NOMO-1 treated with dmso at 0.1 percent for 144 hours (cell line): ENCODE results near the gene FAM98C.
A peak's percentile ranks its signal among the peaks of the same experiment; 100 is the strongest.
"Not testable (repeated sequence)": the region's sequence is repeated elsewhere in the genome, so short reads cannot be mapped to it uniquely, and the experiment has no call there.

ENCODE experiments used
- DNase-seq: peaks from one replicate; lab custom pipeline; 2025; ENCODE audit not compliant: unreplicated experiment; lab: John Stamatoyannopoulos, UW

FAM98C gene

DNA sequence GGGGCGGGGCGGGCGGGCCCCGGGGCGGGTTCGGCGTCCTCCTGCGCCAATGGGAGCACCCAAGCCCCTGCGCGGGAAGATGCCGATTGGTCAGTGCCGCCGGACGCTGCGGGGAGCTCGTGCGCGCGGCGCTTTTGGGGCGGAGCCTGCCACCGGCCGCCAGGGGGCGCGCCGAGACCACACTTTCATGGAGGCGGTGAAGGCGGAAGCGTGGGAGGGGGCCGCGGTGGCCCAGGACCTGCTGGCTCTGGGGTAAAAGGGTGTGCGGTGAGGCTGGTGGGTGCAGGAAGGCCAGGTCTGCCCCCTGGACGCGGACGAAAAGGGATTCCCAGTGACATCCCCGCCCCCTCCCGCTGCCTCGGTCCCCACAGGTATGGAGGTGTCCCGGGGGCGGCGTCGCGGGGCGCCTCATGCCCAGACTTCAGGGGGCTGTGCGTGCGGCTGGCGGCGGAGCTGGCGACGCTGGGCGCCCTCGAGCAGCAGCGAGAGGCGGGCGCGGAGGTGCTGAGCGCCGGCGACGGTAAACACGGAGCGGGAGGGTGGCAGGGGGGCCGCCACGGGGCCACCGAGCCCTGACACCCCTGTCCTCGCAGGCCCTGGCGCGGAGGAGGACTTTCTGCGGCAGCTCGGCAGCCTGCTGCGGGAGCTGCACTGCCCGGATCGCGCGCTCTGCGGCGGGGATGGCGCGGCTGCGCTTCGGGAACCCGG lies at the start of gene FAM98C:
FAM98C (plus strand) TSS at position 127 of the 708 bp plus-strand sequence; CDS start at position 188, 61 bp downstream.
- DNase-seq: peak; percentile 95

GRCh38 chr19:38355728-38356725 lies 46.9 kb upstream of the FAM98C start:
- DNase-seq: no peak

DNA sequence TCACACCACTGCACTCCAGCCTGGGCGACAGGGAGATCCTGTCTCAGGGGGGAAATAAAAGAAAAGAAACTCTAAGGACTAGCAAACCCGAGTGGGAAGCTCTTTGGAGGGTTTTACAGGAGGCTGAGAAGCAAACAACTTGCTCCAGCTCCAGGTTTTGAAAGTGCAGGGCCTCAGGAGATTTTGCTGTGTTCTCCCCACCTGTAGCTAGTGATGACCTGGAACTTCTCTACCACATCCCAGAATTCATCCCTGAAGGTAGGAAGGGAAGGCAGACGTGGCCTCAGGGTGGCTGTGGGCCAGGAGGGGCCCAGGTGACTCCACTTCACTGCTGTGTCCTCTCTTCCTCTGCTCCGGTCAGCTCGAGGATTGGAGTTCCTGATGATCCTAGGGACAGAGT lies 44.8 kb upstream of the FAM98C start:
- no peak for DNase-seq

- DNase-seq: no peak
Observed at GRCh38 chr19:38359242-38360021, 43.5 kb upstream of the FAM98C start.

- DNase-seq: no peak
Observed at GRCh38 chr19:38360351-38360750, 42.5 kb upstream of the FAM98C start.

DNA sequence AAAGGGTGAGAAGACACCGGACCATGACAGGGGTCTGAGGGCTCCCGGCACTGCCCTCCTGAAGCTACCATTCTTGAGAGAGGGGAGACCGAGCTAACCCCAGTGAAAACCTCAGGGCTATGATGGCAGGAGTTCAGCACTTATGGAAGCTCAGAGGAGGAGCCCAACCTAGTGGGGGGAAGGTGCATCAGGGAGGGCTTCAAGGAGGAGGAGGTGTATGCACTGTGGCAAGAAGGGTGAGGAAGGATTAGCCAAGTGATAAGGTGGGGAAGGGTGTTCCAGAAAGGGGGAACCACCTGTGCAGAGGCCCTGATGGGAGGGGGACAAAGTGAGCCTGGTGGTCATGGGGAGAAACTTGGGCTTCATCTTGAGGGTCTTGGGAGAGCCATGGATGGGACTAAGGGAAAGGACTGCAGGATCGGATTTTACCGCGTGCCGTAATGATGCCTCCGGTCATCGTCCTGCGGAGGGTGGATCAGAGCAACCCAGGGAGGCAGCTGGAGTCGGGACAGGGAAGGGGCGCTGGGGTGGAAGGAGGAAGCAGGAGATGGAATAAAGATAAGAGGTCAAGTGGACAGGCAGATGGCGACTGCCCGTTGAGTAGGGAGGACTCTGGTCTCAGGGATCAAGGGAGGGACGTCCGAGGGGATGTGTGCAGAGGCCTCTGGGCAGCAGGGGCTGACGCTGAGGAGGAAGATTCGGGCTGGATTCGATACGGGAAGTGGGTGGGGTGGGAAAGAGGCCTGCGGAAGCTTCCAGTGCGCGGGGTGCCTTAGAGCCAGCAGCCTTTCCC lies 41.9 kb upstream of the FAM98C start:
- DNase-seq: no peak

DNA sequence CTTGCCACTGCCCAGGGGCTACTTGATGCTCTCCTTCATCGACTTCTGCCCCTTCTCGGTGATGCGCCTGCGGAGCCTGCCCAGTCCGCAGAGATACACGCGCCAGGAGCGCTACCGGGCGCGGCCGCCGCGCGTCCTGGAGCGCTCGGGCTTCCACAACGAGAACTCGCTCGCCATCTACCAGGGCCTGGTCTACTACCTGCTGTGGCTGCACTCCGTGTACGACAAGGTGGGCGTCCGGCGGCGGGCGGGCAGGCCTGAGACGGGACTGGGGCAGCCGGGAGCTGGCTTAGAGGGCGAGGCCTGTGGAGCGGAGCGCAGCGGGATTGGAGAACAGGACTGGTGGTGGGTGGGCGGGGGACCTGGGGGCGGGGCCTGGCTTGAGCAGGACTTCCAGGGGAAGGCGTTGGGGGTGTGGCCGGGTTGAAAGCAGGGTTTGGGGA lies 41.2 kb upstream of the FAM98C start:
- peak; percentile 75 for DNase-seq

- DNase-seq: peak; percentile 84
Observed at GRCh38 chr19:38362076-38362945, 40.6 kb upstream of the FAM98C start.

DNA sequence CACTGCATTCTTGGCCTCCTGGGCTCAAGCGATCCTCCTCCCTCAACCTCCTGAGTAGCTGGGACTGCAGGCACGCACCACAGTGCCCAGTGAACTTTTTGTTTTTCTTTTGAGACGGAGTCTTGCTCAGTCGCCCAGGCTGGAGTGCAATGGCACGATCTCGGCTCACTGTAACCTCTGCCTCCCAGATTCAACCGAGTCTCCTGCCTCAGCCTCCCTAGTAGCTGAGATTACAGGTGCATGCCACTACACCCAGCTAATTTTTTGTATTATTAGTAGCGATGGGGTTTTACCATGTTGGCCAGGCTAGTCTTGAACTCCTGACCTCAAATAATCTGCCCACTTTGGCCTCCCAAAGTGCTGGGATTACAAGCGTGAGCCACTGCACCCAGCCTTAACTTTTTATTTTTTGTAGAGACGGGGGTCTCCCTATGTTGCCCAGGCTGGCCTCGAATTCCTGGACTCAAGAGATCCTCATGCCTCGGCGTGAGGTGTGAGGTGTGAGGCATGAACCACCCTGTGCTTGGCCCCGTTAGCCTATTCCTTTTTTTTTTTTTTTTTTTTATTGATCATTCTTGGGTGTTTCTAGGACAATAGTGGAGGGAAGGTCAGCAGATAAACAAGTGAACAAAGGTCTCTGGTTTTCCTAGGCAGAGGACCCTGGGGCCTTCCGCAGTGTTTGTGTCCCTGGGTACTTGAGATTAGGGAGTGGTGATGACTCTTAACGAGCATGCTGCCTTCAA lies 39.8 kb upstream of the FAM98C start:
- DNase-seq: not testable (repeated sequence)

GRCh38 chr19:38367041-38367440 lies 35.9 kb upstream of the FAM98C start:
- no peak for DNase-seq

DNA sequence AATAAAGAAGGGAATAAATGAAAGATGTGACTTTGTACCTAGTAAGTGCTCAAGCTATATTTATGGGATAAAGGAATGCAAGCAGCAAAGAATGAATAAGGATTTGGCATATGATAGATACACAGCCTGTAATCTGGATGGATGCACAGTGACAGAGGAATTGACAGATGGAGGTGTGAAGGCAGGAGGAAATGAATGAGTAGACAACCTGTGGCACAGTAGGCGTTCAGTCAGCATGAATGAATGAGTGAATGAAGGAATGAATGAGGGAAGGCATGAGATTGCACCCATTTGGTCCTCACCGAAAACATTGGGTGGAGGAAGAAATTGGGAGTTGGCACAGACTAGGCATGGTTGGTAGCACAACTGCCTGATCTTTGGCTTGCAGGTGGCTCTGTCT lies 33.3 kb upstream of the FAM98C start:
- DNase-seq: no peak

DNA sequence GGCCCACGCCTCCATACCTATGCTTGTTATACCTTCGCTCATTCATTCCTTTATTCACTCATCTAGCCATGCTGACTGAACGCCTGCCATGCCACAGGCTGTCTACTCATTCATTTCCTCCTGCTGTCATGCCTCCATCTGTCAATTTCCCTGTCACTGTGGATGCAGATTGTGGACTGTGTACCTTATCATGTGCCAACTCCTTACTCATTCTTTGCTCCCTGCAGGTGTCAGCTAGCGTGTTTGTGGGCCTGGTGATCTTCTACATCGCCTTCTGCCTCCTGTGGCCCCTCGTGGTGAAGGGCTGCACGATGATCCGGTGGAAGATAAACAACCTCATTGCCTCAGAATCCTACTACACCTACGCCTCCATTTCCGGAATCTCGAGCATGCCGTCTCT lies 32.6 kb upstream of the FAM98C start:
- DNase-seq: no peak

- DNase-seq: no peak
Observed at GRCh38 chr19:38371081-38371480, 31.8 kb upstream of the FAM98C start.

DNA sequence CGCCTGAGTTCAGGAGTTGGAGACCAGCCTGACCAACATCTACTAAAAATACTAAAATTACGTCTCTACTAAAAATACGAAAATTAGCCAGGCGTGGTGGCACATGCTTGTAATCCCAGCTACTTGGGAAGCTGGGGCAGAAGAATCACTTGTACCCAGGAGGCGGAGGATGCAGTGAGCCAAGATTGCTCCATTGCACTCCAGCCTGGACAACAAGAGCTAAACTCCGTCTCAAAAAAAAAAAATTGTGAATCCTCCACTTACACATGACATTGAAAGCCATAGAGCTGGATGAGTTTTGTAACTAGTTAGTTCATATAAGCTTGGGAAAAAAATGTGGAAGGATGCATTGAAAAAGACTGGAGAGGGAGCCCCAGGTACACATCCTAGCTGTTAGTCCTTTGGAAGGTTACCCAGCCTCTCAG lies 29.0 kb upstream of the FAM98C start:
- no peak for DNase-seq

GRCh38 chr19:38374332-38375097 lies 28.4 kb upstream of the FAM98C start, which contains the start of gene PSMD8:
TSS of gene PSMD8 (plus strand) at chr19:38374571. CDS start at chr19:38374602, 31 bp downstream.
- DNase-seq: peak; percentile 98

DNA sequence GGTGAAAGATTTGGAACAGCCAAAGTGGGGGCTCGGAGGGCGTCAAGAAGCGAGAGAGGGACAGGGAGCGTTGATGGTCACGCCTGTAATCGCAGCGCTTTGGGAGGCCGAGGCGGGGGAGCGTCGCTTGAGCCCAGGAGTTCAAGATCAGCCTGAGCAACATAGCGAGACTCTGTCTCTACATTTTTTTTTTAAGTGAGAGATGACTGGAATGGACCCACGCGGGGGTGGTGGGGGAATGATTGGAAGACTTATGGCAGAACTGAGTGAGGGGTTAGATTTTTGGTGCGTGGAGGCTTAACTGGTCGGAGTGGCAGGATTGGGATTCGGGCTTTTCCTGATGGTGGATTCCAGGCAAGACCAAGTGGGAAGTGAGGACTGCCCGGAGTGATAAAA lies 27.8 kb upstream of the FAM98C start:
- no peak for DNase-seq

DNA sequence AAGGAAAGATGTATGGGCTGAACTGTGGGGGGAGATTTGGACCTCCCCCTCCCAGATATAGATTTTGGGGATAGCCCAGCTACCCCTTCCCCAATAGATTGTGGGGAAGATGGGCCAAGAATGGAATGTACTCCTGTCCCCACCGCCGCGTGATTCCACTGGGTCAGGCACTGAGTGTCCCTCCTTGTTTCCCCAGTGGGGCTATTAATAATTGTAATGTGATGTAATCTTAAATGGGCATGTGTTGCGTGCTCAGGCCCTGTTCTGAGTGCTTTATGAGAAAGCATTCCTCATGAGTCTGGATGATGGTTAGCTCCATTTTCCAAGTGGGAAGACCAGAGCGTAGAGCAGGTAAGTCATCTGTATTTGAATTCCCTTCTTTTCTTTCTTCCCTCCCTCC lies 27.1 kb upstream of the FAM98C start:
- DNase-seq: no peak

DNA sequence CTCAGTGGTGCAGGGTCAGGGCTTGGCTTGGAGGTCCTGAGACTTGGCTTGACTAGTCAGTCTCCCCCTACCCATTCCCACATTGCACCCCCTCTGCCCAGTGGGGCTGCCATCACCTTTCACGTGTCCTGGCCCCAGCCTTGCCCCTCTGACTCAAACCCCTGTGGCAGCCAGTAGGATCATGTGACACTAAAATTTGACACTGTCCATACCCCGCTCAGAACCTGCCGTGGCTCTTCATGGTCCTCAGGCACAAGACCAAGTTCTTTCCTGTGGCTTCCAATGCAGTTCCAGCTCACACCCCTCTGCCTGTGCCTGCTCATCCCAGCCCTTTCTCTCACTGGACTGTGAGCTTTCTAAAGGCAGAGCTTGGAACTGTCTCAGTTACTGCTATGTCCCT lies 26.3 kb upstream of the FAM98C start:
- DNase-seq: no peak
